ENCODE results near the gene LMO7.

Gene LMO7

DNA sequence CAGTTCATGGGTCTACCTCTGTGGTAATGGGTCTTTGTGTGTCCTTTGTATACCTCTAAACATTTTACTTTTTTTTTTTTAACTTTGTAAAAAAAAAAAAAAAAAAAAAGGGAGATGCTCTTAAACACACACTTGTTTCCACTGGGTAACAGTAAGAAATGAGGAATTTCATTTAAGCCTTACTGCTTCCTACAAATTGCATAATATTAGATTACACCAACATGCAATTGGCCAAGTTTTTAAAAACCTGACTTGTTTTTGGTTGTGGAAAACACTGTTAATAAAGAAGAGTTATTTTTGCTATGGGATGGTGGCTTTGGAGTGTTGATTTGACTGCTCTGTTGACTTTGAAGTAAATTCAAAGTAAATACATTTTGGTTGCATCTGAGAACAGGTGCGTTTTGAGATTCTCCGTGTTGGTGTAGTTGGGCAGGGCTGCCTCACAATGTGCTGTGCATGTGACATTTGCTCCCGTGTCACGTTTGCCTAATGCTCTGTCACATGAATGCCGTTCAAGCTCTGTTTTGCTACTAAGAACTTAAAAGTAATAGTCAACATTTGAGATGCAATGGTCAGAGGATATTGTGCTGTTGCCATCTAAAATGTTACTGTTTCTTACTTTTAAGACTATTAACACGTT lies 202.4 kb downstream of the LMO7 start:
- DNase-seq (ENCODE audit: low read depth in 4 of 4, low spot score in 1 of 4): no peak

DNA sequence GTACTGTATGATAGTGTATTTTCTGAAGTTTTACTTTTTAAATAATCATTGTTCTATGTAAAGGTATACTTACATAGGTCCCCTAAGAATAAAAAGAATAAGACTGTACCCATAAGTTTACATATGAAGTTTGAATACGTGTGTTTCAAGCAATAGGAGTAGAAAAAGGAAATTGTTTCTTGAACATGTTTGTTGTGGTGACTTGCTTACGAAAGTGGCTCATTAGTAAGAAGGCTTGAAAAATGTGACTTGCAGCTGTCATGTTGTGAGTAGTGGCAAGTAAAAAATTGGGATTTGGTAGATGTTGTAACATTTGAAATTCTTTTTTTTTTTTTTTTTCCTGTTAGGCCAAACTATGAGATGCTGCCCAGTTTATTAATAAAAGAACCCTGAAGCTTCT lies 203.3 kb downstream of the LMO7 start:
- no peak for DNase-seq (ENCODE audit: low read depth in 4 of 4, low spot score in 1 of 4)

DNA sequence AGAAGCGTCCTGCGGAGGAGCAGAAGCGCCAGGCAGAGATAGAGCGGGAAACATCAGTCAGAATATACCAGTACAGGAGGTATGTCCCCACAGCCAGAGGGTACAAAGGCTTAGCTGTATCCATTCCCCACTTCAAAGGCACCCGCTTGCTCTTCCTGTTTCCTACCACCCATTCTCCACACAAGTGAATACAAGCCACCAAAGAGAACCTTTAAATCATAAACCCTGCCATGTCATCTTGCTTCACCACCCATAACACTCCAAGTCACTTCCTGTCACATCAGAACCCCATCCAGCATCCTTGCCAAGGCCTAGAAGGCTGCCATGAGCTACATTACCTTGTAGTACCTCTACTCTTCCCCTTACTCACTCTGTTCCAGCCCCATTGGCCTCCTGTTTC lies 205.8 kb downstream of the LMO7 start:
- DNase-seq (ENCODE audit: low read depth in 4 of 4, low spot score in 1 of 4): no peak

DNA sequence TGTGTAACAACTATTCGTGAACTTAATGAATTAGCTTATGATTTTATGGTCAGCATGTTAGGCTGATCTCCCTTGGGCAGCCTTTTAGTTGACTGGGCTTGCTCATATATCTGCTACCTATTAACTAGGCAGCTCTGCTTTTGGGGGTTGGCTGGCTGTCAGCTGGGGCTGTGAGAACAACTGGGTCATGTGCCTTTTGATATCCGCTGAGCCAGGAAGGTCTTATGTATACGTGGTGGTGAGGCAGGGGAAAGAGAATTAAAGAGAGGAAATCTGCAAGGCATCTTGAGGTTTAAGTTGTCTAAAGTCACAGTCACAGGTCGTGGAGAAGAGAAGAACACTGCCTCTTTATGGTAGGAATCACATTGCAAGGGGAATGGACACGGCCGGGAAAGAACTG lies 206.9 kb downstream of the LMO7 start:
- DNase-seq (ENCODE audit: low read depth in 4 of 4, low spot score in 1 of 4): no peak

DNA sequence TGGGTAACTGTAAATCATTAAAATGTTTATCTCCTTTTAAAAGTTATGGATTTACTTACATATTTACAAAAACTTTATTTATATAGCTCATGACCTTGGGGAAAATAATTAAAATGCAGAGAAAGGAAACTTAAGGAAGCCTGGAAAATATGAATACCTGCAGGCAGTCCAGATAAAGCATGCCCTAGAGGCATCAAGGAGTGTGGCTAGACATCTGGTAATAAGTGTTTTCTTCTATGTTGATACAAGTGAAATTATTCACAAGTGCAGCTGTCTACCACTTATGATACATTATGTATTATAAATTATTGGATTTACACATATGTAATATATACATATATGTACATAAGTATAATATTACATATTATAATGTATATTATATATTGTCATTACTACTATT lies 207.9 kb downstream of the LMO7 start:
- DNase-seq (ENCODE audit: low read depth in 4 of 4, low spot score in 1 of 4): no peak

DNA sequence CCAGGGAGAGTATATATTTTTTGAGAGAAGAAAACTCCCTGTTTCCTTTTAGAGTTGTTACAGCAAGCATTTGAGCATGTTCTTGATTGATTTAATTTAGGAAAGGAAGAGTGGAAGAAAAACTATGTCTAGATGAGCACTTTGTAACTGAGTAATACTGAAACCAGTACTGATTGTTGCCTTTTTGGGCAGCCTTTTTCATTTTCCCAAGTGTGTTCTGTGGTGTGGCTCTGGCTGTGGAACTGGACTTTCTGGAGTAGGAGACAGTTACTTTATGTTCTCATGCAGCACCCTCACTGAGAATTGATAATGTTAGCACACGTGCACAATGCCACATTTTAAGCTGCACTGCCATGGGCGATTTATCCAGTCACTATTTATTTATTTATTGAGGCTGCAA lies 211.5 kb downstream of the LMO7 start:
- DNase-seq (ENCODE audit: low read depth in 4 of 4, low spot score in 1 of 4): no peak

DNA sequence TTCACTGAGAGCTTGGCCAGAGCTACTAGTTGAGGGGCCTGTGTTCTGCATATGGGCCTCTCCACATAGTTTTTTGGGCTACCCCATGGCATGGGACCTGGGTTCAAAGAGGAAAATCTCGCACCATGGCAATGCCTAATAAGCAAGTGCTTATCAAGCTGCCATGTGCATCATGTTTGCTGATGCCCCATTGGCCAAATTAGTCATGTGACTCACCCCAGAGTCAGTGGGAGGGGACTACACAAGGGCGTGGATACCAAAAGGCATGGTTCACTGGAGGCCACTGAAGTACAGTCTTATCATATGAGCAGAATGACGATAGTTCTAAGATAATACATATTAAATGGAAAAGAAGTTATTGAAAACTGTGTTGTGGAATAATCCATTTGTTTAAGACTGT lies 214.8 kb downstream of the LMO7 start:
- no peak for DNase-seq (ENCODE audit: low read depth in 4 of 4, low spot score in 1 of 4)

DNA sequence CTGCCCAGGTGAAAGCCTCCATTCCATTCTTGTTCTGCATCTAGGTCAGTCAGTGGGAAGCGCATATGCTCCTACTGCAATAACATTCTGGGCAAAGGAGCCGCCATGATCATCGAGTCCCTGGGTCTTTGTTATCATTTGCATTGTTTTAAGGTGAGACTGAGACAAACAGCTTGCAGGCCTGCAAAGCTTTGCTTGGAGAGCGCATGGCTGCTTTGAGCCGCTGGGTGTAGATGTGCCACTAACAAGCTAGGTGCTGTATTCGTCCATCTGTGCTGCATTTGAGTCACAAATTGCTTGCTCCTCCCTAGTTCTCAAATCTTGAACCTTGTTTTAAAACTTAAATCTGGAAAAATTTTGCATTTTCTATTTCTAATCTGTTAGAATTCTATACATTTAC lies 219.1 kb downstream of the LMO7 start:
- no peak for DNase-seq (ENCODE audit: low read depth in 4 of 4, low spot score in 1 of 4)

DNA sequence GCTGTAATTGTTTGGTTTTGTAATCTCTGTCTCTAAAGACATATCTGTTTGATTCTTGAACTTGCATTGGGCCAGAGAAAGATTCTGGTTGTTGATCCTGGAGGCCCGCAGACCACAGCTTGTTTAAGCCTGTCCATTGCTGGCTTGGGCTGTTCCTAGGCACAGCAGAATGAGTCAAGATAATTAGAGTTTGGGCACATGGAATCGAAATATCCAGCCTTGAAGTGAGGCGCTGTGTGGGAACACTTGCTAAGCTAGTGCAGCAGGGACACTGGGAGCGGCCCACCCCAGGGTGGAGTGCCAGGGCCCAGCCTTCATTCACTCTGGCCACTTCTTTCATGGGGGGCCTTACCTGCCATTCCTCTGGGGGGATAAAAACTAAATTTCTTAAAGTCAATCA lies 219.7 kb downstream of the LMO7 start:
- no peak for DNase-seq (ENCODE audit: low read depth in 4 of 4, low spot score in 1 of 4)

DNA sequence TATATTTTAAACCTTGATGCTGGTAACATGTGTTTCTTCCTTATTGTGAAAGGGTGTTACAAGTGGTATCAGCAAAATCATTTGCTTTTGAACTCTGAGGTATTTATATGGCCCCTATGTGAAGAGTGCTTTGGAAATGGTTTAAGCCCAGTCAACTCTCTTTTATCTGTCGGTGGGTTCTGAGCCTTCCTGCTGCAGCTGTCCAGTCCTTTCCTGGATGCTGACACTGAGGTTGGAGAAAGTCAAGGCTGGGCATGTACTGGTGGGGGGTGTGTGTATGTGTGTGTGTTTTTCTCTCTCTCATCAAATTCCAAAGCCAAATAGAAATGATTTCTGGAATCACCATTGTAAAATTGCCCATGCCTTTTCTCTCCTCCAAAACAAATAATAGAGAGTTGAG lies 221.2 kb downstream of the LMO7 start:
- no peak for DNase-seq (ENCODE audit: low read depth in 4 of 4, low spot score in 1 of 4)

DNA sequence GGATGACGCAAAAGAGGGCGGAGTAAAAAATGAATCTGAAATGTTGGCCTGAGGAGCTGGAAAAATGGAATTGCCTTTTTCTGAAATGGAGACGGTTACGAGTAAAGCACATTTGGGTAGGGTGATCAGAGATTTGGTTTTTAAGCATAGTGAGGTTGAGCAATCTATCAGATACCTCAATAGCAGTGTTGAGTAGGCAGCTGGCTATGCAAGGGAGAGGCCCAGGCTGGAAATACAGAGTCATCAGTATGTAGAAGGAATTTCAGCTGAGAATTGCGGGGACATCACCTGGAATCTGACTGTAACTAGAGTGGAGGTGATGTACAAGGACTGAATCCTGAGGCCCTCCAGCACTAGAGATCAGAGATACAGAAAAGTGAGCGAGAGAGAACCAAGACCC lies 224.8 kb downstream of the LMO7 start:
- no peak for DNase-seq (ENCODE audit: low read depth in 4 of 4, low spot score in 1 of 4)

DNA sequence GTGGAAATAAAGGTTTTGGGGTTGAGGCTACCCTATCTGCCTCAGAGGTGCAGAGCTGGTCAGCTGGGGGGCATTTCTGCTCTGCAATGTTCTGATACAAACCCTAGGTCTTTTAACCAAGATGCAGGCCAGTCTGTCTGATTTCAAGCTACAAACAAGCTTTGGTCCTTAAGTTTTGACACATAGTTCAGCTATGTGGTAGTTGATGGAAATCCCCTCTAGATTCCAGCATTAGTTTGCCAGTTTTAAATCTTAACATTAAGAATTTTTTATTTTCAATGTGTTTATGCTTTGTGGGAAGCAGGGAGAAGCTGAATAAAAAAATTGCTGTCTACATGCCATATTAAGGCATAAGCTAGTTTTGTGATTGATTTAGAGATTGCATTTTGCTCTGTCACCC lies 225.7 kb downstream of the LMO7 start:
- DNase-seq (ENCODE audit: low read depth in 4 of 4, low spot score in 1 of 4): no peak

DNA sequence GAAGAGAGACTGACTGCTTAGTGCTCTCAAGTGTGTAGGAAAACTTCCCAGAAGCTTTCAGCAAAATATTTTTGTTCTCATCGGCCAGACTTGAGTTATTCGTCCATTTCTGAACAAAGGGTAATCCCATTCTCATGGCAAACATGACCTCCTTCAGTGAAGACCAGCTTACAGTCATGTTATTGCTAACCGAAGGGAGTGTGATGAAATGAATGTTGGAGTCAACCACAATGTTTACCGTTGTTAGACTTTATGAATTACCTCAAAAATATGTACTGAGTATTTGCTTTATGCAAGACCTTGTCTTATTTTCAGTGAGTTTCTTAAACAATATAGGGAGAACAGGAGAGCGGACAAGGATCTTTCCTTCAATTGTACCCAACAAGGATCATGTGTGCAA lies 228.6 kb downstream of the LMO7 start:
- DNase-seq (ENCODE audit: low read depth in 4 of 4, low spot score in 1 of 4): no peak

DNA sequence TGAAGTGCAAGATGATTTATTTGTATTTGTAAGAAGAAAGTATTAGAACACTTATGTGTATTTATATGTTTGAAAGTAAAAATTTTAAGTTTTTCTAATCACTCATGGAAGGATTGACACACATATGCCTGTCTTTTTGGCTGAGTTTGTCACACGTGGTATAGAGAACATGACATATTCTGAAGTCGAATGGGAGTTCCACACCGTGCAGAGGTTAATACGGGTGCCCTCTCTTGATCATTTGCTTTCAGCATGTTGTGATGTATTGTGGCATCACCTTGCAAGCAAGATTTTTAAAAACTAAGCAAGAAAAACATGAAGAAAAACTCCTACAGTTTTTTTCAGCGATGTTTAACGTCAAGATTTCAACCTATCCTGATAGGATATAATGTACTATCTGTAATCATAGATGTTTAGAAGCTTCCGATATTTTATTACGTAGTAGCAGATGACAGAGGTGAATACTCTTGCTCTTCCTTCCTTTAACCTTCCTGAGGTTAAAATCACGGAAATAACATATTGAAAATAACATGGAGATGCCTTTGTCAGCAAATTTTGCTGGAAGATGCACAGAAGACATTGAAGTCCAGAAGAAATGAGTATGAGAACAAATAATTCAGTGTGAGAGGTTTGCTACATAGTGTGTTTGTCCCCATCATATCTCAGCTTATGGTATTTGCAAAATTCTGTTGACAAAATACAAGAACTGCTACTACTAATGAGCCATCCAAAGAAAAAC lies 231.4 kb downstream of the LMO7 start:
- DNase-seq (ENCODE audit: low read depth in 4 of 4, low spot score in 1 of 4): no peak

DNA sequence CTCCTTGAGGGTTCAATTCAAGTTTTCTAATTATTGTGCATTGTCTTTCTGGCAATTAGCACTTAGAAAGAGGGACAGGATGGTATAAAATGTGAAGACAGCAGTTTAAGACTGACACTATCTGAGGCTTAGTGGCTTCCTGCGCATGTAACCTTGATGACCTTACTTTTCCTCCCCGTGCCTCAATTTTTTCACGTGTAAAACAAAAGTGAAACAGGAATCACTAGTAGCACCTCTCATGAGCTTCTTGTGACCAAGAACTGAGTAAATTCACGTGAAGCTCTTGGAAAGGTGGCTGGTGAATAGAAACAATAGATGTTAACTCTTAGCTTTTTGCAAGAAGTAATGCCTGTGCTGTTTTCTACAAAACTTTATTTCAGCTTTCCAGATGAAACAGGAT lies 233.9 kb downstream of the LMO7 start:
- DNase-seq (ENCODE audit: low read depth in 4 of 4, low spot score in 1 of 4): no peak

DNA sequence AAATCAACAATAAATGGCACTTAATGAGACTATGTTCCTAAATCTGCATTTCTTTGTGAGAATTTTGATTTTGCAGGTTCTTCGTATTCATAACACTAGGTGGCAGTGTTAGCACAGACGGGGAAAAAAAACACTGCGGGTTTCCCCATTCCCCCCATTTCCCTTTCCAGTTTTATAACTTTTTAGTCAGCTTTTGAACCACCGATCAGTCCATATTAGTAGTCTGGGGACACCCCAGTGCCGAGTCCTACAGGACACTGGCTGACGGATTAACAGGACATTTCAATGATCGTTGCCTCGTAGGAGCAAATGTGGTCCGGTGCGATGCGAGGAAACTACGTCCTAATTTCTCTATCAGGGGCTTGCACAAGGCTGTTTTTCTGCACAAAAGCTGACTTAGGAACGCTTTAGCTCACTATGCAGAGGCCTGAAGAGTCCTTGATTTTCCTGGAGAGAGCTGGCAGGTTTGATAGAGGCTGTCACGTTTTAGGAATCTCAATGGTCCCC lies 234.3 kb downstream of the LMO7 start:
- DNase-seq (ENCODE audit: low read depth in 4 of 4, low spot score in 1 of 4): no peak

DNA sequence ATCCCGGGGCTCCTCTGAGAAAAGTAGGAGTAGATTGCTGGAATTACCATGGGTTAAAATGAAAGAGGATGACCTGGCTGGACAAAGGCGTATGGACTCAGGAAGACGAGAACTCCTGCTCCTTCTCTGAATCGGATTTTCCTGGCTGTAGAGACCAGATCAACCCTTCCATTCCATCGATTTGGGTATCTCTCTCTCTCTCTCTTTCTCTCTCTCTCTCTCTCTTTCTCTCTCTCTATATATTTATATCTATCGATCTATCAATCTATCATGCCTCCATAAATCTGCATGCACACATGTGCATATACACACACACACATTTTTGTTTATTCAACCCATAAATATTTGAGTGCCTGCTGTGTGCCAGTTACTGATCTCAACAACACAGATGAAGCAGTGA lies 234.9 kb downstream of the LMO7 start:
- no peak for DNase-seq (ENCODE audit: low read depth in 4 of 4, low spot score in 1 of 4)

DNA sequence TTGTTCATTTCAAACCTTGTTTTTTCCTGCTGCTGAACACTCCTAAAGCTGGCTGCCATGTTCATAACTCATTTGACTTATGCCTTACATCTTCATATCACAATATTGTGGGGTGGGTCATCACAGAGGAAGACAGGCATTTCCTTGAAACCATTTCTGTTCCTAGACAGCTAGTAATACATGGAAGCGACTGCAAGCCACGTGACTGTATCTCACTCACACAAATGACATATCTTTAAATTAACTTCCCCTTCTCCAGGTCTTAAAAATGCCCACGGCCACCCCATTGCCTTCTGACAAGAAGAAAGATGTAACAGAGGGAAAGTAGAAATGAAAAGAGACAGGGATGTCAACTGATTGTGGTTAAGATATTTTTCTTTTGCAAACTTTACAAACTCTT lies 236.8 kb downstream of the LMO7 start:
- no peak for DNase-seq (ENCODE audit: low read depth in 4 of 4, low spot score in 1 of 4)

DNA sequence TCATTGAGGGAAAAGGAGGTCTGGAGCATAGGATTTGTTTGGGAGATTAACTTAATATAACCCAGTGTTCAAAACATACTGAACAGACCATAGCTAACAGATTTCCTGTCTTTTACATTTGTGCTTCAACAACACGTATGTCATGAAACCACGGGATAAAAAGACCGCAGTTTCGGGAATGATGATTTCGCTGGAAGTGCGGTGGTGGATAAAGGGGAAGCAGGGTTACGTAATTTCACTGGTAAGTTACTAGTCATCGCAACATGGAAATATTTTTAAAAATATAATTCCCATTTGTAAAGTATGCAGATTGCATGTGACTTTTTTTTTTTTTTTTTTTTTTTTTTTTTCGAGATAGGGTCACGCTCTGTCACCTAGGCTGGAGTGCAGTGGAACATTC lies 237.4 kb downstream of the LMO7 start:
- no peak for DNase-seq (ENCODE audit: low read depth in 4 of 4, low spot score in 1 of 4)

DNA sequence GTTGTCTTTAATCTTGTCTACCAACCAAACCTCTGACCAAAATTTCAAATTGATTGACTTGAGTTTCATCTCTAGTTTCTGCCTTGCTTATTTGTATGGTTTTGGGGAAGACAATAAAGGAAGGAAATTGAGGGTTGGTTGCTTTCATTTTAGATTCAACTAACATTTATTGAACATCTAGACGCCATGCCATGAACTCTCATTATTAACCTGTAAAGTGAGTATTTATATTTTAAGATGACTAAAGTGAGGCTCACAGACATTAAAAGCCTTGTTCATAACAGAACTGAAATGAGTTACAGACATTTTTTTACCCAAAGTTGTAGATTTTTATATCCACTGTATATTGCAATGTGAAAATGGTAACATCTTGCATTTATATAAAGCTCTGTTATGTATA lies 239.3 kb downstream of the LMO7 start:
- no peak for DNase-seq (ENCODE audit: low read depth in 4 of 4, low spot score in 1 of 4)

DNA sequence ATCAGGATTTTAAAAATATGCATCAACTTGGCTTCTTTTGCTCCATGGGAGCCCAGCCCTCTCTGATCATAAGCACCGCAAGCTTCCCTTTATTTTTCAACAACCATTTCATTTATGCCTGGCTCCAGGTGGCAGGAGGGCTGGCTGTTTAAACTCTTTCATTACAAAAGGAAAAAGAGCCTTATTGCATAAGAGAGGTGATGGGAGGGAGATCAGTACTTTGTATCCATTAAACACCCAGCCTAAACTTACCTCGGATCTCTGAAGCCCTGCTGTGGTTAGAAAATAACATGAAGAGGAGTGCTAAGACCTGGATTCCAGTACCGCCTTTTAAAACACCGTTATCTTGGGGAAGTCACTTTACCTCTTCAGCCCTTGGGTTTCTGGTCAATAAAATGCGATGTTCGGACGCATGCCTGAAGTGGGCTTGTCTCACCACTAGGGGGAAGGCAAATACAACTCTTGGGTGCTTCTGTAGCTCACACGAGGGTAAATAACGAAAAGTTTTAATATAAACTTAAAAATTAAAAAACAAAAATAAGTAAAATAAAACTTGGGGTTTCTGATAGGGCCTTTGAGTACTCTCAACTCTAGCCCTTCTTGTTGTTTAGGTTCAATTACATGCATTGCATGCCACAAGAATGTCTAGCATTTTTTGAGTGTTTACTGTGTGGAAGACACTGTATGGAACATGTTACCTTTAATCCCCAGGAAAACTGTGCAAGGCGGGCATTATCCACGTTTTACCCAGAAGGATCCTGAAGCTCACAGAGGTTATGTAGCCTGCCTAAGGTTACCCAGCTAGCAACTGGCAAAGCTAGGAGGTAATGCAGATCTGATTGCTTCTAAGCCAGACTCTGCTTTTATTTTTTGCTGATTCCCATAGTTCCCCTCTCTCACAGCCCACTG lies 240.3 kb downstream of the LMO7 start:
- peak in 3 of 4 experiments; percentile 4 to 35 (median 7) for DNase-seq (ENCODE audit: low read depth in 4 of 4, low spot score in 1 of 4)

DNA sequence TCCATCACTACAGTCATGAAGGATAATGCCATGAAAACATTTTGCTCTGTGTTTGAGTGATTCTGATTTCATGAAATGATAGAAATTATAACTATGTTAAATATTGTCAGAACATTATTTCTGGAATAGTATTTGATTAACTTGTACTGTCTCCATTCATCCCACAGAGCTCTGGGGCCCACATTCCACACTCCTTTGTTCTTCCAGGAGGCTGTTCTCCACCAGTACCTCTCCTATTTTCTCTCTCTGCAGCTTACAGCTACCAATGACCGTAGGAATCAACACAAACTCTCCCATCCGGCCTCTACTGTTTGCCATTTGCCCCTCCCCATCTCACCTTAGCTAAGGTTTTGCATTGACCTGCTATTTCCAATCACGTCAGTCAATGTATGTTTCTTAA lies 240.9 kb downstream of the LMO7 start:
- DNase-seq (ENCODE audit: low read depth in 4 of 4, low spot score in 1 of 4): no peak

All from stimulated activated CD4-positive, alpha-beta T cell treated with anti-CD3 and anti-CD28 coated beads, Interleukin-1b, Interleukin-23, amount 100 ng/mL, for 24 hours (primary cell).